ENCODE measurements around the gene EPS8L3. TPM values are rescaled to one million over a fixed set of nuclear protein-coding genes. Genes with fewer than 3 reads are reported as not detected.

The EPS8L3 gene, protein sequence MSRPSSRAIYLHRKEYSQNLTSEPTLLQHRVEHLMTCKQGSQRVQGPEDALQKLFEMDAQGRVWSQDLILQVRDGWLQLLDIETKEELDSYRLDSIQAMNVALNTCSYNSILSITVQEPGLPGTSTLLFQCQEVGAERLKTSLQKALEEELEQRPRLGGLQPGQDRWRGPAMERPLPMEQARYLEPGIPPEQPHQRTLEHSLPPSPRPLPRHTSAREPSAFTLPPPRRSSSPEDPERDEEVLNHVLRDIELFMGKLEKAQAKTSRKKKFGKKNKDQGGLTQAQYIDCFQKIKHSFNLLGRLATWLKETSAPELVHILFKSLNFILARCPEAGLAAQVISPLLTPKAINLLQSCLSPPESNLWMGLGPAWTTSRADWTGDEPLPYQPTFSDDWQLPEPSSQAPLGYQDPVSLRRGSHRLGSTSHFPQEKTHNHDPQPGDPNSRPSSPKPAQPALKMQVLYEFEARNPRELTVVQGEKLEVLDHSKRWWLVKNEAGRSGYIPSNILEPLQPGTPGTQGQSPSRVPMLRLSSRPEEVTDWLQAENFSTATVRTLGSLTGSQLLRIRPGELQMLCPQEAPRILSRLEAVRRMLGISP
- not detected for total RNA-seq

DNA sequence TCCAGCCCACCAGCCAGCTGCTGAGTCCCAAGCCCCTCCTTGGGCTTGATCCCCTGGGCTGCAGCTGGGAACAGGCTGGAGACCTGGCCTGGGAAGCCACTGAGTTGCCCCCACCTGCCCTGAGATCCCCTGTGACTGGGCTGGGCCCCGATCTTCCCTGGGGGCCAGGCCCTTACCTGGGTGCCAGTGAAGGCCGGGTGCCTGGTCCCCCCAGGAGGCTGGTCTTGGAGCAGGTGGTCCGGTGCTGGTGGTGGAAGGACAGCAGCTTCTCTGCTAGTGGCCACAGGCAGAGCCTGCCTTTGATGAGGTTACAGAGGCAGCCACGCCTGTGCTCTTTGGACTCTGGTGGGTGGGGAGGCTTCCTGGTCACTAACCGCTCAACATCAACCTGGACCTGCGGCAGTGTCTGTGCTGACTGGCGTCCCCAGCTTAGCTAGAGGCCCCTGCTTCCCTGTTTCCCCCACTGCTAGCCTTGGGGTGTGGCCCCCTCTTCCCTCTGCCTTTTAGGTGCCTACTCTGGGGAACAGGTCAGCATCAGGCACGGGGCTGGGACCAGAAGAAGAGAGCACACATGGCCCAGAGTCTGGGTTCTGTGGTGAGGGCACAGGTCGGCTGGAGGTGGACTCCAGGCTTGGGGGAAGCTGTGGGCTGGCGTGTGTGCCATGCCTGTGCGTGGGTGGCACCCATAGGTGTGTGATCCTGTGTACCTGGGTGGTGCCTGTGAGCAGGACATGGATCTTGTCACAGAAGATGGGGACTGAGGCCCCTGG lies at the start of gene EPS8L3:
Gene EPS8L3 (minus strand): TSS at position 278 of the 770 bp plus-strand sequence. CDS start 2,174 bp downstream, outside the sequence.
- no peaks in the 10 kb centered on the region for H3K9me3 ChIP-seq
- H3K27me3 ChIP-seq: no peaks in the 10 kb centered on the region
- intact Hi-C loops (cut with DNase I): no loop called here
- WGBS, 2 donors: 76 to 88% methylated on average over 4 to 11 of the region's 11 CpGs
- H3K36me3 ChIP-seq: no peaks in the 10 kb centered on the region
- no peak within 1 kb of the TSS for H3K4me3 ChIP-seq (replicated peaks in 1 of 3)
- TF ChIP-seq CTCF (IDR thresholded peaks at IDR 0.05): no peak
- TF ChIP-seq POLR2A (IDR thresholded peaks at IDR 0.05): no peak
- no peak within 1 kb of the TSS for H3K27ac ChIP-seq
- DNase-seq: no peak
- H3K4me1 ChIP-seq: no peaks in the 10 kb centered on the region

- TF ChIP-seq CTCF (IDR thresholded peaks at IDR 0.05) (no peak), POLR2A (IDR thresholded peaks at IDR 0.05) (no peak)
- no peaks in the 10 kb centered on the region for H3K4me1 ChIP-seq
- H3K4me3 ChIP-seq (replicated peaks in 1 of 3): no peak overlapping the region
- intact Hi-C loops (cut with DNase I): no loop called here
- H3K27me3 ChIP-seq: no peaks in the 10 kb centered on the region
- no peaks in the 10 kb centered on the region for H3K36me3 ChIP-seq
- 72 to 76% methylated on average over 1 of the region's 1 CpG for WGBS, 2 donors
- H3K27ac ChIP-seq: no peak overlapping the region
- H3K9me3 ChIP-seq: no peaks in the 10 kb centered on the region
- DNase-seq: no peak
Observed at GRCh38 chr1:109812691-109813393, 49.1 kb upstream of the EPS8L3 start.

- Histone ChIP-seq H3K27ac (no peak overlapping the region), H3K9me3 (no peaks in the 10 kb centered on the region), H3K36me3 (no peaks in the 10 kb centered on the region), H3K27me3 (no peaks in the 10 kb centered on the region), H3K4me1 (no peaks in the 10 kb centered on the region), H3K4me3 (replicated peaks in 1 of 3) (no peak overlapping the region)
- intact Hi-C loops (cut with DNase I): no loop called here
- DNase-seq: no peak
- TF ChIP-seq CTCF (IDR thresholded peaks at IDR 0.05) (no peak), POLR2A (IDR thresholded peaks at IDR 0.05) (no peak)
- WGBS, 2 donors: 96 to 99% methylated on average over 6 of the region's 6 CpGs
Observed at GRCh38 chr1:109808703-109809102, 45.0 kb upstream of the EPS8L3 start.

DNA sequence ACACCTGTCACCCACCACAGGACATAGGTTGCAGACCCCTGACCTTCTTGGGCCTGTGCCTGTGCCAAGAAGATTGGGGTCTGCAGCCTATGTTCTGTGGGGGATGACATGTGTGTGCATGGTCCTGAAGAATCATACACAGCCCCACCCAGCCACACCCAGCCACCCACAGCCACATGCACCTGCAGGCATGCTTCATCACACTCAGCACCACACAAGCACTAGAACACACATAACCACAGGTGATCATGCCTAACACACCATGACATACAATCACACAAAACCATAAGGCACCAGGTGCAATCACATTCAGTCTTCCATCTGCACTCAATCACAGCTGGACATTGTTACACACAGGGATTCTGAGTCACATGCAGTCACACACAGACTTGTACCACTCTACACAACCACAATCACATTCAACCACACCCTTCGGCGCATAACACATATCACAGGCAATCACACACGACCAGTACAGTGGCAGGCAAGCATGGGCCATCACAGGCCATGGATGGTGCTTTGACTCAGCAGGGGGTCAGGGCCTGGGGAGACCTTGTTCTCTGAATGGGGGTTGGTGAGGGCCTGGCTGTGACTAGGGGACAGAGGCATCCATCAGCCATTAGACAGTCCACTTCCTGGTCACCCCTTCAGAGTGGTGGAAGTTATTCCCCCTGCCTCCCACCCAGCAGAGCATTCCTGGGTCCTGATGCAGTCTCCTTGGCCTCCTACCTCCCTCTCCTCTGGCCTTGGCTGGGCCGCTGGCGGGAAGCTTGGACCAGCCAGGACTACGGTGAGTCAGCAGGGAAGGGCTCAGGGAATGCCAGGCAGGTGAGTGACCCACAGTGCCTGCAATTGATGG lies 44.3 kb upstream of the EPS8L3 start:
- Histone ChIP-seq H3K27me3 (no peaks in the 10 kb centered on the region), H3K27ac (no peak overlapping the region), H3K4me3 (replicated peaks in 1 of 3) (no peak overlapping the region), H3K9me3 (no peaks in the 10 kb centered on the region), H3K36me3 (no peaks in the 10 kb centered on the region), H3K4me1 (no peaks in the 10 kb centered on the region)
- DNase-seq: no peak
- WGBS, 2 donors: 95 to 99% methylated on average over 4 to 6 of the region's 6 CpGs
- no peak for TF ChIP-seq POLR2A (IDR thresholded peaks at IDR 0.05)
- no peak for TF ChIP-seq CTCF (IDR thresholded peaks at IDR 0.05)
- intact Hi-C loops (cut with DNase I): no loop called here
